ENCODE results near the gene PALM3.
"Not testable (repeated sequence)": the region's sequence is repeated elsewhere in the genome, so short reads cannot be mapped to it uniquely, and the experiment has no call there.

The PALM3 gene

DNA sequence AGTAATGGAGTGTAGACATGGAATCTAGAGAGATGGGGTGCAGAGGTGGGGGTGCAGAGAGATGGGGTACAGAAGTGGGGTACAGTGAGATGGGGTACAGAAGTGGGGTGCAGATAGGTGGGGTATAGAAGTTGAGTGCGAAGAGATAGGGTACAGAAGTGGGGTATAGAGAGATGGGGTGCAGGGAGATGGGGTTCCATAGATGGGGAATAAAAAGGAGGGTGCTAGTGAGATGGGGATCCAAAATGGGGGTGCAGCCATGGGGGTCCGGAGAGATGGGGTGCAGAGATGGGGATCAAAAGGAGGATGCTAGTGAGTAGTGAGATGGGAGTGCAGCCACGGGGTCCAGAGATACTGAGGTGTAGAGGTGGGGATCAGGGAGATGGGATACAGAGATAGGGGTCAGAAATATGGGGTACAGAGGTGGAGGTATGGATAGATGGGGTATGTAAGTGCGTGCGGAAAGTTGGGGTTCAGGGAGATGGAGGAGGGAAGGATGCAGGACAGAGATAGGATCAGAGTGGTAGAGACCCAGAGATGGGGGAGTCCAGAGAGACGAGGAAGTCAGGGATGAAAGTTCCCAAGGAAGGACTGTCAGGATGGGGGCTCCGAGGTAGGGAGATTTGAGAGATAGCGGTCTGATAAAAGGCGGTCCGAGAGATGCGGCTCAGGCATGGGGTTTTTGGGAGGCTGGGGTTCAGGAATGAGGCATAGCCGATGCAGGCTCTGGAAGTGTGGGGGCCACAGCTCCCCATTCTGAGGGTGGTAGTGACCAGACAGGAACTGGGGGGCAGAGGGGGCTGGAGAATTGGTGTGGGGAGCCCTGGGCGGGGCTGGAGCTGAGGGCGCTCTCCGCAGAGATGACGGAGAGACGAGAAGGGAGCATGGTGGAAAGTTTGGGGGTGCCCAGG is 3.4 kb downstream of the PALM3 start:
- DNase-seq = no peak

DNA sequence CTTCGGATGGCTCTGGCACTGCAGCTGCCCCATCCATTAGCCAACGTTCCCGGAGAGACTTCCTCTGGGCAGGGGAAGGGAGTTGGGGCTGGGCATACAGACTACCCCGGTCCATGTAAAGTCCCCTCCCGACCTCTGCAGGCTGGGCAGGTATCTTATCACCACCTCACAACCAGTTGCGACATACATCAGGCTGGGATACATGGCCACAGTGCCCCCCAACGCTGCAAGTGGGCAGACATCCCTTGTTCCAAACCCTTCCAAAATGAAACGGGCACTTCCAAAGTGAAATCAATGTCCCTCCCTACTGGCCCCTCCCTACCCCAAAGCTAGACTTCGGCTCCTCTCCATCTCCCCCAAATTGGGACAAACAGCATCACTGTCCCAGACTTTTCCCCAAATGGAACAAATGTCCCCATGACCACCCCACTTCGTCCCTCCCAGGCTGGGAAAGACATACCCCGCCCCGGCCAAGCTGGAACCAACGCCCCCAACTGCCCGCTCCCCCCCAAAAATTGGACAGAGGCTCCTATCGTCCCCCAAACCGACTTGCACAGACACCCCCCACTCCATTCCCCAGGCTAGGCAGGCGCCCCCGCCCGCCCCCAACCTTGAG is 5.0 kb downstream of the PALM3 start:
- no peak for DNase-seq

DNA sequence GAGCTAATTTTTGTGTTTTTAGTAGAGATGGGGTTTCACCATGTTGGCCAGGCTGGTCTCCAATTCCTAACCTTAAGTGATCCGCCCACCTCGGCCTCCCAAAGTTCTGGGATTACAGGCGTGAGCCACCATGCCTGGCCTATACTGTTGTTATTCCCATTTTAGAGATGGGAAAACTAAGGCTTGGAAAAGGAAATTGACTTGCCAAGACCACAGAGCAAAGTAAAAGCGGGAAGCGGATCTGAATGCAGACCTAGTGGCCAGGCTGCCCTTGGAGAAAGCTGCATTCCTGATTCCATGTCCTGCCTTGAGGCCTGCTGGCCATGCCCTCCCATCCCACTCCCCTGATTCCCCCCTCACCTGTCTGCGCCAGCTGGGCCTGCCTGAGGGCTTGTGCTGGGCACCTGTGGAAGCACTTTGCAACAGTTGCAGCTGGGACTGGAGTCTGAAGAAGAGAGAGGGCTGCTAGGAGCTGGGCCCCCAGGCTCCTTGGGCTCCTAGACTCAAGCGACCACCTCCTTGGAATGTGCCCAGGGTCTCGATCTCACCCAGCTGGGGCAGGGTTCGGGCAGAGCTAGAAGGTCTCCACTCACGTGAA is 5.7 kb downstream of the PALM3 start:
- DNase-seq = no peak

DNA sequence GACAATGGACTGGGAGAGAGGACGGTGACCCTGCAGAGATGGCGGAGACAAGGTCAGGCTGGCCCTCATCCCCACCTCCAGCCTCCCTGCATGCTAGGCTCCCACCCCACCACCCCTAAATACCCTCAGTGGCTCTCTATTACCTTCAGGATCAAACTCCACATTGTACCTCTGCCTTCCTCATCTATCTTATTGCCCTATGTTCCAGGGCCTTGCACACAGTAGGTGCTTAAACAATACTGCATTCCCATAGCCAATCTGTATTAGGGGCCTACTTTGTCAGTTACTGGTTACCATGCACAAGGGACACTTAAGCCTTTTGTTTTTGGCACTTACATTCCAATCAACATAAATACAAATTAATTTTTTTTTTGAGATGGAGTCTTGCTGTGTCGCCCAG is 6.5 kb downstream of the PALM3 start:
- DNase-seq = no peak

DNA sequence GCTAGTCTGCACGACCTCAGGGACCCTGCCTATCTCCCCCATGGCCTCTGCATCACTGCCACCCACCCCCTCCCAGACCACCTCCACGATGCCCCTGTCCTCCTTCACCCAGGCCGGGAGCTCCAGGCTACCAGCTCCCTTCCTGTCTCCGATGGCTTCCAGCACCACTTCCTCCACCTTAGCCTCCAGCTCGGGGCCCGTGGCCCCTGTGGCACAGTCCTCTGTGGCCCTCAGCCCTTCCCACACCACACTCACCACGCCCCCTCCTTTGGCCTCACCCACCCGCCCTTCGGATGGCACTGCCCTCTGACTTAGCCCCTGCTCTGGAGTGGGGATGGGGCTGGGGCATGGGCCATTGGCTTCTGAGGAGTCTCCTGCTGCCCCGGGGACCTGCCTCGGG is 7.2 kb downstream of the PALM3 start:
- DNase-seq = no peak

DNA sequence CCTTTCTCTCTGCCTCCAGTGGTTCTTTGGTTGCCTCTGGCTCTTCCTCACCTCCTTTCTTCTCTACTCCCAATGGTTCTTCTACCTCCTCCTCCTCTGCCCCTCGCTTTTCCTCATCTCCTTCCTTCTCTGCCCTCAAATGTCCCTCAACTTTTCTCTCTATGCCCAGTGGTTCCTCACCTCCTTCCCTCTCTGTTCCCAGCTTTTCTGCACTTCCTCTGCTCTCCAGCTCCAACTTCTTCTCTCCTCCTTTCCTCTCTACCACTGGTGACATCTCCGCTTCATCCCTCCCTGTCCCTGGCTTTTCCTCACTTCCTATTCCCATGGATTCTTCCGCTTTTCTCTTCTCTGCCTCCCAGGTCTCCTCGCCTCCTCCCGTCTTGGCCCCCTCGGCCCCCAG is 7.8 kb downstream of the PALM3 start:
- DNase-seq = no peak

DNA sequence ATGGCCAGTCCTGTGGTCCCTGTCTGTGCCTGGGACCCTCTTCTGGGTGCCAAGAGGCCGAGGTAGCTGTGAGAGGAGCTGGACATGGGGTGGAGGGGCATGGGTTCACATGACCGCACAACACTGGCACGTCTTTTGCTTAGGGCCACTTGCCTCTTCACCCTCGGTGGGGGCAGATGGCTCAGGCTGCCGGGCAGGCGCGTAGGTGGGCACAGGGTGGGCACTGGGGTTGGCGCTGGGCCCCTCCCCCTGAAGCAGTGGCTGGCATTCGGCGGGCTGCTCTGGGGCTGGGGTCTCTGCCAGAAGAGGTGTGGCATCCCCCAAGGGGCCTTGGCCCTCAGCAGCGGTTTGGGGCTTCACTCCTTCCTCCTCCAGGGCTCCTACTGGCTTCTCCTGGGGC is 8.4 kb downstream of the PALM3 start:
- DNase-seq = no peak

DNA sequence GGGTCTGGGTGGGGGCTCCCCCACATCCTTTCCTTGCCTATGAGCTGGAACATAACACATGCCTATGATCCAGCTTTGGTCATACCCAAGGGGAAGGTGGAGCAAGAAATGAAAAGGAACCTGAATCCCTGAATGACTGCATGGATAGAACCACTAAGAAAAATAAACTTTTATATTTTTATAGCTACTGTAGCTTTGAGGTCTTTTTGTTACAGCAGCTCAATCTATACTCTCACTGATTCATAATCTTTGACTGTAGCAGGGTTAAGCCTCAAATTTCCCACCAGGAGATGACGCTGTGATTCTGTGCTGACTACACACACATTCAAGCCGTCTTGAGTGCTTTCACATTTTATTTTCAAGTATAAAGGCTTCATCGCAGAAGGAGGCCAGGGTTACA is 8.8 kb downstream of the PALM3 start:
- DNase-seq = no peak

DNA sequence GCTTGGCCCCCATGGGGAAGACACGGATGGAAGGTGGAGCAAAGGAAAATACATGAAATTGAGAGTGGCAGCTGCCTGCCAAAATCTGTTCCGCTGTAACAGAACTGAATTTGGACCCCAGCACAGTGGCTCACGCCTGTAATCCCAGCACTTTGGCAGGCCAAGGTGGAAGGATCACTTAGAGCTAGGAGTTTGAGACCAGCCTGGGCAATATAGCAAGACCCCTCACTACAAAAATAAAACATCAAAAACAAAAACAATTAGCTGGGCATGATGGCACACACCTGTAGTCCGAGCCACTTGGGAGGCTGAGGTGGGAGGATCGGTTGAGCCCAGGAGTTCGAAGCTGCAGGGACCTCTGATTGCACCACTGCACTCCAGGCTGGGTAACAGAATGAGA is 9.4 kb downstream of the PALM3 start:
- DNase-seq = no peak

DNA sequence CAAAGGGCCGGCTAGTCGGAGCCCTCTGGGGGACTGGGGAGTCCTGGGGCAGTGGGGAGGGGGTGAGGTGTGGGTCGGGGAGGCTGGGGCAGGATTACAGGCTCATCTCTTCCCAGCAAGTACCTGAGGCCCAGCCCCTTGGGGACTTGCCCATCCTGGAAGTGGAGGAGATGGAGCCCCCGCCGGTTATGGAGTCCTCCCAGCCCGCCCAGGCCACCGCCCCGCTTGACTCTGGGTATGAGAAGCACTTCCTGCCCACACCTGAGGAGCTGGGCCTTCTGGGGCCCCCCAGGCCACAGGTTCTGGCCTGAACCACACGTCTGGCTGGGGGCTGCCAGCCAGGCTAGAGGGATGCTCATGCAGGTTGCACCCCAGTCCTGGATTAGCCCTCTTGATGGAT is 9.9 kb downstream of the PALM3 start:
- DNase-seq = no peak

DNA sequence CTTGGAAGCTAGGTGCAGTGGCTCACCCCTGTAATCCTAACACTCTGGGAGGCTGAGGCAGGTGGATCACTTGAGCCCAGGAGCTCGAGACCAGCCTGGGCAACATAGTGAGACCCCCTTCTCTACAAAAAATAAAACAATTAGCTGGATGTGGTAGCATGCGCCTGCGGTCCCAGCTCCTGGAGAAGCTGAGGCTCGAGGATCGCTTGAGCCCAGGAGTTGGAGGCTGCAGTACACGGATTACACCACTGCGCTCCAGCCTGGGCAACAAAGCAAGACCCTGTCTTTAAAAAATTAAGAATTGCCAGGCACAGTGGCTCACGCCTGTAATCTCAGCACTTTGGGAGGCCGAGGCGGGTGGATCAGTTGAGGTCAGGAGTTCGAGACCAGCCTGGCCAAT is 10.9 kb downstream of the PALM3 start:
- DNase-seq = not testable (repeated sequence)

DNA sequence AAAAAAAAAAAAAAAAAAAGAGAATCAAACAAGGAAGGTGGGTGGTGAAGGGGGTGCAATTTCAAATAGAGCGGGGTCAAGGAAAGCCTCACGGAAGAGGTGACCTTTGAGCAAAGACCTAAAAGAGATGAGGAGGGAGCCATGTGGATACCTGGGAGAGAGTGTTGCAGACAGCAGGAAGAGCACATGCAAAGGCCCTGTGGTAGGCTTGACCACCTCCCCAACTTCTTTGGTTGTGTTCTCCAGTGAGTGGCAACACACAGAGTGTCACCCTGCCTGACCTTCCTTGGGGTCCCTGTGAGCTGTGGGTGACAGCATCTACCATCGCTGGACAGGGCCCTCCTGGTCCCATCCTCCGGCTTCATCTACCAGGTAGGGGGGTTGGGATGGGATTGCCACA is 11.4 kb downstream of the PALM3 start:
- DNase-seq = no peak

DNA sequence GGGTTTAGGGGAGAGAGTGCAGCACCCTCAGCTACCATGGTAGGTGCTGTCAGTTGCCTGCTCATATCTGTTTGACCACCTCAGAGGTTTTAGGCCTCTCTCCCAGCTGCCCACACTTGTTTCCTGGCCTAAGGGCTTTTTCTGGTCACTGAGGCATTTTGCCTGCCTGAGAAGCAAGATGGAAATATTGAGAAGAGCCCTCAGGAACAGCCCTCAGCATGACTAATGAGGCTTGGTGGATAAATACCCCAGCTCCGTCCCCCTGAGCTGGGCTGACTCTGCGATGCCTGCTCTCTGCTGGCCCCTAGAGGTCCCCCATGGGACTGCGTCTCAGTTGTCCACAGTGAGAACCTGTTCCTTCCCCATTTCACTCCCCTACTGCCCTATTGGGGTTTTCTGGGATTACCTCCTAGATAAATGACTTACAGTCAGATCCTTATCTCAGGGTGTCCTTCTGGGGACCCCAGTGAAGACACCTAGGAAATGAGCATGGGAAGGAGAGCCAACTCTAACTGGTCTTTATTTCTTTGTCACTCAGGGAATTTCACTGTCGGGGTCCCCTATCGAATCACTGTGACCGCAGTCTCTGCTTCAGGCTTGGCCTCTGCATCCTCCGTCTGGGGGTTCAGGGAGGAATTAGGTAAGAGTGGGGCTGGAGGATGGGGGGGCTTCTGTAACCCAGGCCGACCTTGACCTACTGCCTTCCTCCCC is 13.3 kb downstream of the PALM3 start:
- no peak for DNase-seq

DNA sequence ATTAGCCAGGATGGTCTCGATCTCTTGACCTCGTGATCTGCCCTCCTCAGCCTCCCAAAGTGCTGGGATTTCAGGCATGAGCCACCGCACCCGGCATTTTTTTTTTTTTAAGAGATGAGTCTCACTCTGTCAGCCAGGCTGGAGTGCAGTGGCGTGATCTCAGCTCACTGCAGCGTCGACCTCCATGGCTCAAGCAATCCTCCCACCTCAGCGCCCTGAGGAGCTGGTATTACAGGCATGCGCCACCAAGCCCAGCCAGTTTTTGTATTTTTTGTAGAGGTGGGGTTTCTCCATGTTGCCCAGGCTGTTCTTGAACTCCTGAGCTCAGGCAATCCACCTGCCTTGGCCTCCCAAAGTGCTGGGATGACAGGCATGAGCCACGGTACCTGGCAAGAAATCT is 14.0 kb downstream of the PALM3 start:
- DNase-seq = not testable (repeated sequence)

DNA sequence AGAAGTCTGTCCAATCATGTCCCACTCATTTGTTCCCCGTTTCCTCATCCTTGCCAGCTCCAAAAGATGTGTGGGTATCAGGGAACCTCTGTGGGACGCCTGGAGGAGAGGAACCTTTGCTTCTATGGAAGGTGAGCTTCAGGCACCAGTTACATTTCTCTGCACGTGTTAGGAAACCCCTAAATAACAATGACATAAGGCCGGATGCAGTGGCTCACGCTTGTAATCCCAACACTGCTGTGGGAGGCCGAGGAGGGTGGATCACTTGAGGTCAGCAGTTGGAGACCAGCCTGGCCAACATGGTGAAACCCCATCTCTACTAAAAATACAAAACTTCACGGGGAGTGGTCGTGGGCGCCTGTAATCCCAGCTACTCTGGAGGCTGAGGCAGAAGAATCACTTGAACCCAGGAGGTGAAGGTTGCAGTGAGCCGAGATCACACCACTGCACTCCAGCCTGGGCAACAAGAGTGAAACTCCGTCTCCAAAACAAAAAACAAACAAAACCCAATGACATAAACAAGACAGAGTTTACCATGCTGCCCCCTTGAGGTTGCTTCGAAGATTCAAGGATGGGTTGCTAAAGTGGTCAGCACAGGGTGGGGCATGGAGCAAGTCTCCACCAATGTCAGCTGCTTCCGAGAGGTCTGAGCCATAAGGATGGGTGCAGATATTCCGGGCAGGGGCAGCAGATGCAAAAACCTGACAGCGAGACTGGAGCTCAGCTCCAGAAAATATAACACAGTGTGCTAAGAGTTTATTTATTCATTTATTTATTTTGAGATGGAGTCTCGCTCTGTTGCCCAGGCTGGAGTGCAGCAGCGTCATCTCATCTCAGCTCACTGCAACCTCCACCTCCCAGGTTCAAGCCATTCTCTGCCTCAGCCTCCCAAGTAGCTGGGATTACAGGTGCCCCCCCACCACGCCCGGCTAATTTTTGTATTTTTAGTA is 18.9 kb downstream of the PALM3 start:
- DNase-seq = peak; percentile 51

DNA sequence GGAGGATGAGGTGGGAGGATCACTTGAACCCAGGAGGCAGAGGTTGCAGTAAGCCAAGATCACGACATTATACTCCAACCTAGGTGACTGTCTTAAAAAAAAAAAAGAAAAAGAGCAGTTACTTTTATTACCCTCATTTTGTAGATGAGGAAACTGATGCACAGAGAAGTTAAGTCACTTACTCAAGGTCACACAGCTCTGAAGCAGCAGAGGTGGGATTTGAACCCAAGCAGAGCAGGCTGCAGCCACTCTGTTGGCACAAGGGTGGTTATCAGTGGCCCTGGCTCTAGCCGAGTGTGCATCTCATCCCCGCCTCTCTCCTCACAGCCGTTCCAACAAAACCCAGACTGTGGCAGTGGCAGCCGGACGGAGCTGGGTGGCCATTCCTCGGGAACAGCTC is 22.7 kb downstream of the PALM3 start:
- DNase-seq = no peak

DNA sequence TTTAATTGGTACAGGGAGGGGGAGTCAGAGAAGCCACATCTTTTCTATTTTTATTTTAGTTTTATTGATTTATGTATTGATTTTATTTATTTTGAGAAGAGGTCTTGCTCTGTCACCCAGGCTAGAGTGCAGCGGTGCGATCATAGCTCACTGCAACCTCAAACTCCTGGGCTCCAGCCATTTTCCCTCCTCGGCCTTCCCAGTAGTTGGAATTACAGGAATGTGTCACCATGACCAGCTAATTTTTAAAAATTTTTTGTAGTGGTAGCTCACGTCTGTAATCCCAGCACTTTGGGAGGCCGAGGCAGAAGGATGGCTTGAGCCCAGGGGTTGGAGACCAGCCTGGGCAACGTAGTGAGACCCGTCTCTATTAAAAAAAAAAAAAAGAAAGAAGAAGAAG is 26.2 kb downstream of the PALM3 start:
- peak; percentile 26 for DNase-seq

DNA sequence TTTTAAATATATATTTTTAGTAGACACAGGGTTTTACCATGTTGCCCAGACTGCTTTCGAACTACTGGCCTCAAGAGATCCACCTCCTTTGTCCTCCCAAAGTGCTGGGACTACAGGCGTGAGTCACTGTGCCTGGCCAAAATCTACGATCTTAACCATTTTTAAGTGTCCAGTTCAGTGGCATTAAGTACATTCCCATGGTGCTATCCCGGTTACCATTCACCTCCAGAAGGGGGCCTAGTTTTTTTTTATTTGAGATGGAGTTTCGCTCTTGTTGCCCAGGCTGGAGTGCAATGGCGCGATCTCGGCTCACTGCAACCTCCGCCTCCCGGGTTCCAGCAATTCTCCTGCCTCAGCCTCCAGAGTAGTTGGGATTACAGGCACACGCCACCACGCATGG is 26.7 kb downstream of the PALM3 start:
- DNase-seq = not testable (repeated sequence)

DNA sequence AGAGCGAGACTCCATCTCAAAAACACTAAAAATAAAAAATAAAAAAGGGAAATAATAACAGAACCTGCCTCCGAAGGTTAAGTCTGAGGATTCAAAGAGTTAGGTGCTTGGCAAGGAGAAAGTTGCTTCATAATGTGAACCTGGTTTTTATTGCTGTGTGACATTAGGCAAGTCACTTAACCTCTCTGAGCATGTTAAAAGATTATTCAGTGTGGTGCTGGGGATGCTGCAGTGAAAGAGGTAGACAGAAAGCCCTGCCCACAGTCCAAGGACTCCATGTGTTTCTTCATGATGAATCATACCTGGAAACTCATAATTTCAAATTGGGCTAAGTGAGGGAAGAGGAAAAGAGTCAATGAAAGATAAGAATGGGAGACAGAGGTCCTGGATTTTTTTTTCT is 27.9 kb downstream of the PALM3 start:
- DNase-seq = no peak

DNA sequence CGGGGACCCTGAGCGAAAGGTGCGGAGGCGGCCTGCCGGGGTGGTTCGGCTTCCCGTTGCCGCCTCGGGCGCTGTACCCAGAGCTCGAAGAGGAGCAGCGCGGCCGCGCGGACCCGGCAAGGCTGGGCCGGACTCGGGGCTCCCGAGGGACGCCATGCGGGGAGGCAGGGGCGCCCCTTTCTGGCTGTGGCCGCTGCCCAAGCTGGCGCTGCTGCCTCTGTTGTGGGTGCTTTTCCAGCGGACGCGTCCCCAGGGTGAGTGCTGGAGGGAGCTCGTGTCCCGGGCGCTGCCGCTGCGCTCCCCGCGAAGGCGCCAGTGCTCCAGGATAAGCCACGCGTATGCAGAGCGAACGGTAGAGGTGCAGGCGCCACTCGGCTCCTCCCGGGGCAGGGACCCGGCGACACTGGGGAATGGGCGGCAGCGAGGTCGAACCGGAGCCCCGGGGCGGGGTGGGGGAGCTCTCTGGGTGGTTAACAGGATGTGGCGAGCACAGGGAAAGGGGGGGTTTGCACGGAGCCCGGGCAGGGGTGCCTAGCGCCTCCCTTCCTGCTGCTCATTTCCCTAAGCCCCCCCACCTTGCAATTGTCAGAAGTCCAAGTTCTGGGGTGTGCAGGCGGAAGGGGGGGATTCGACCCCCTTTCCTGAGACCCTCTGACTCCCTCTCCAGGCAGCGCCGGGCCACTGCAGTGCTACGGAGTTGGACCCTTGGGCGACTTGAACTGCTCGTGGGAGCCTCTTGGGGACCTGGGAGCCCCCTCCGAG is 30.0 kb downstream of the PALM3 start, which contains the start of gene IL27RA:
TSS of gene IL27RA (plus strand) at position 44 of the 762 bp plus-strand sequence. CDS start at position 155, 111 bp downstream.
- peak; percentile 61 for DNase-seq

DNA sequence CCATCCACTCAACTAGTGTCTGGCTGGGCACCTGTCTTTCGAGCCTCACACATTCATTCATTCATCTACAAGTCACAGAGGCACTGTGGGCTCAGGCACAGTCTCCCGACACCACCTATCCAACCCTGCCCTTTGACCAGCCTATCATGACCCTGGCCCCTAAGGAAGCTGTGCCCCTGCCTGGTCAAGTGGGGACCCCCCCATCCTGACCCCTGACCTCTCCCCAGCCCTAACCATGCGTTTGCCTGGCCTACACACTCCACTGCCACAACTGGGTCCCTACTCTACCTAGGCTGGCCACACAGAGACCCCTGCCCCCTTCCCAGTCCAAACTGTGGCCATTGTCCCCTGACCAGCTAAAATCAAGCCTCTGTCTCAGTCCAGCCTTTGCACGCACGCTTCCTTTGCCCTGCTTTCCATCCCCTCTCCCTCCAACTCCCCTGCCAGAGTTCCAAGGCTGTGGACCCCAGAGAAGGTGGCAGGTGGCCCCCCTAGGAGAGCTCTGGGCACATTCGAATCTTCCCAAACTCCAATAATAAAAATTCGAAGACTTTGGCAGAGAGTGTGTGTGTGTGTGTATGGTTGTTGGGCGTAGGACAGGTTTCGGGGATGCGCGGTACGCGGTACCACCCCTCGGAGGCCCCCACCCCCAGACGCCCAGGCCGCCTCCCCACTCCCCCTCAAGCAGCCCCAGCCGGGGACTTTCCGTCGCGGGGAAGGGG is 30.7 kb downstream of the PALM3 start:
- DNase-seq = no peak
